Jurkat, Clone E6-1 (cell line): ENCODE data around the gene HOXC5.

Experiments used
- DNase-seq: peaks from one replicate; pipeline ENCODE4 v3.0.0-alpha.2; 2011; ENCODE audit warnings: low read depth, low spot score
- H3K4me3 ChIP-seq: 2 replicates; pipeline ENCODE4 v1.5.1; 2011; ENCODE audit warnings: mild to moderate bottlenecking, low read length, control low read depth, moderate library complexity

The HOXC5 gene

GRCh38 chr12:53994264-53995001 lies 38.4 kb upstream of the HOXC5 start:
- DNase-seq, result no peak
- no peak overlapping the region for H3K4me3 ChIP-seq

GRCh38 chr12:53995002-53995377 lies 37.9 kb upstream of the HOXC5 start:
- DNase-seq, result no peak
- H3K4me3 ChIP-seq, result no peak overlapping the region

GRCh38 chr12:53995378-53996239 lies 37.2 kb upstream of the HOXC5 start:
- H3K4me3 ChIP-seq, result no peak overlapping the region
- no peak for DNase-seq

- H3K4me3 ChIP-seq, result no peak overlapping the region
- DNase-seq, result no peak
Observed at GRCh38 chr12:53996240-53997203, 36.3 kb upstream of the HOXC5 start.

- no peak for DNase-seq
- no peak overlapping the region for H3K4me3 ChIP-seq
Observed at GRCh38 chr12:53997204-53998109, 35.4 kb upstream of the HOXC5 start.

- H3K4me3 ChIP-seq, result no peak overlapping the region
- DNase-seq, result no peak
Observed at GRCh38 chr12:53998110-53998899, 34.5 kb upstream of the HOXC5 start.

GRCh38 chr12:53998900-53999236 lies 34.0 kb upstream of the HOXC5 start:
- DNase-seq, result no peak
- H3K4me3 ChIP-seq, result no peak overlapping the region

GRCh38 chr12:53999559-54000115 lies 33.2 kb upstream of the HOXC5 start:
- no peak overlapping the region for H3K4me3 ChIP-seq

GRCh38 chr12:54000116-54001114 lies 32.4 kb upstream of the HOXC5 start, which contains the start of gene HOXC9:
Gene HOXC9 (plus strand): TSS chr12:54000161. CDS start chr12:54000189, 28 bp downstream.
- DNase-seq, result no peak
- no peak within 1 kb of the TSS for H3K4me3 ChIP-seq

More at GRCh38 chr12:53999559-54000115, 33.2 kb upstream of the HOXC5 start:
- DNase-seq, result no peak

GRCh38 chr12:54001283-54002187 lies 31.3 kb upstream of the HOXC5 start:
- DNase-seq, result no peak
- H3K4me3 ChIP-seq, result no peak overlapping the region

GRCh38 chr12:54002278-54002914 lies 30.5 kb upstream of the HOXC5 start:
- DNase-seq, result no peak
- H3K4me3 ChIP-seq, result no peak overlapping the region

GRCh38 chr12:54002915-54003389 lies 29.9 kb upstream of the HOXC5 start:
- no peak overlapping the region for H3K4me3 ChIP-seq
- DNase-seq, result no peak

GRCh38 chr12:54003625-54004024 lies 29.2 kb upstream of the HOXC5 start:
- no peak for DNase-seq
- no peak overlapping the region for H3K4me3 ChIP-seq

GRCh38 chr12:54004063-54004840 lies 28.6 kb upstream of the HOXC5 start:
- DNase-seq, result no peak
- no peak overlapping the region for H3K4me3 ChIP-seq
